Hypothalamus (tissue), 51 donors: Measurements from ENCODE around the gene PPP1CC.
A peak's percentile ranks its signal among the peaks of the same experiment; 100 is the strongest.
"Not testable (repeated sequence)": the region's sequence is repeated elsewhere in the genome, so short reads cannot be mapped to it uniquely, and the experiment has no call there.

Source experiments
- DNase-seq, 51 donors: peaks; one replicate each; lab custom pipeline; 2025; lab: John Stamatoyannopoulos, UW

The PPP1CC gene

DNA sequence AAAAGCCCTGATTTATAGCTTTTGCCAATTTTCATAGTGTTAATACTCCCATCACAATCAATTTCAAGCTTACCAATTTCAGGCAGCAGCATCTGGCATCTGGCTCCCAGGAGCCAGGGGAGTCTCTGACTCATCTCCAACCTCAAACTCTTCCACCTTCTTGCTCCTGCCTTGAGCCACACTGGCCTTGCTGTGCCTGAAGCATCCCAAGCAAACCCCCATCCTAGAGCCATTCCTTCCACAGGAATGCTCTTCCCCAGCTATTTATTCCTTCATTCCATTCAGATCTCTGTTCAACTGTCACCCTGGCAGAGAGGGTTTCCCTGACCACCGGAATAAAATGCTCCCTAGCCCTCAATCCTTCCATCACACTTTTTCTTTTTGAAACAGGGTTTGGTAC lies 13.9 kb upstream of the PPP1CC start:
- DNase-seq, result no peak

DNA sequence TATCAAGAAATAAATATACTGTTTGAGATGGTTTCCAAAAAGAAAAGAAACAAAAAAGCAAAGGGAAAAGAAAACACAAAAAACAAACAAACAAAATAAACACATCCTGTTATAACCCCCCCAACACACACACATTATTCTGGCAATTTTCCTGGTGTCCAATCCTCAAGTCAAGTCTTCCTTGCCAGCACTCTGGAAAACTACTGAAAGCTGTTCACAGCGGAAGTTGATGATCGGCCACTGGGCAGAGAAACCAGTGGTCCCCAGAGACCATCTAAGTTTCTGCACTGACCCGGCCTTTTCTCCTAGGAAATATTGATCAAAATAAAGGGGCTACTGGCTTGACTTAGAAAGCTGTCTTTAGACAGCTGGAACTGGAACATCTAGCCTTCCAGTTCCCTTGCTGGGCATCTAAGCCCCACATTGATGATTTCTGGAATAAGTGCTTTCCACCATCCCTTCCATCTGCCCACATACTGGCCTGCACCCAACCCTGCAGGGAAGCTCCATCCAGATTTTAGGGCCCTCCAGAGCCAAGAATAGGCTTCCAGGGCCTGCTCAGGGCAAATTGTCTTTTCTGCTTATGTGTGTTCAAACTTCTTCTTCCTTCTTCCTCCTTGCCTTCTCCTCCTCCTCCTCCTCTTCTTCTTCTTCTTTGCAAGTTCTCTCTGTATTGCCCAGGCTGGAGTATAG lies 11.6 kb upstream of the PPP1CC start:
- no peak for DNase-seq

DNA sequence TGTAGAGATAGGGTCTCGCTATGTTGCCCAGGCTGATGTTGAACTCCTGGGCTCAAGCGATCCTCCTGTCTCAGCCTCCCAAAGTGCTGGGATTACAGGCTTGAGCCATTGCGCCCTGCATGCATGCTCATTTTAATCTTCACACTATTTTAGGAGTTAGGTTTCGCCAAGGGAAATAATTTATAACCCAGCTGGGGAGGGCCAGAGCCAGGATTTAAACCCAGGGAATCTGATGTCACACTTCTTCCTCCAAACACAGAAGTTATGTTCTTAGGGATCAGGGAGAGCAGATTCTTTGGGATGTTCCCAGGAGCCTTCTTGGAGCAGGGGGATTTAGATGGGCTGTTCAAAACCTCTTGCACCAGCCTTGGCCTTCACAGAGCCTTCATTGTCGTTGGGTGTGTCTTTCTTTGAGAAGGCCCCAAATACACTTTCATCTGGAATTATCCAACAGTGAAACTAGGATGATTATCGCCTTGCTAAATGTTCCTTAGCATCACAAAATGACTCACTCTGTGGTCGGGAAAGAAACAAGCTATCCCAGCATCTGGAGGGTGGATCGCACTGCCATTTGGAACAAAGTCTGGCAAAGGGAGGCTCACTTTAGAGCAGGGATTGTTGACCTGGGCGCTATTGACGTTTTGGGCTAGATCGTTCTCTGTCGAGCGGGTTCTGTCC lies 8.2 kb upstream of the PPP1CC start:
- no peak for DNase-seq

DNA sequence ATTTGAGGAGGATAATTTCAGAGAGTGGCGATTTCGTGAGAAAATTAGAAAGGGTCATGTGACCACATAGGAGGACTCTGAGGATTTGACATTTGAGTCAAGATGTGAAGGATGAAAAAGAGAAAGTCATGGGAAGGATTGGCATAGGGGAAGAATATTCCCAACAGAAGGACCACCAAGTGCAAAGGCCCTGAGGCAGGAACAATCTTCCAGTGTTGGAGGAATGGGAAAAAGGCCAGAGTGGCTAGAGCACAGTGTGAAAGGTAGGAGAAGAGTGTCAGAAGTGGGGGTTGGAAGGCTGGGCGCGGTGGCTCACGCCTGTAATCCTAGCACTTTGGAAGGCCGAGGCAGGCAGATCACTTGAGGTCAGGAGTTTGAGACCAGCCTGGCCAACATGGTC lies 3.9 kb upstream of the PPP1CC start:
- no peak for DNase-seq

DNA sequence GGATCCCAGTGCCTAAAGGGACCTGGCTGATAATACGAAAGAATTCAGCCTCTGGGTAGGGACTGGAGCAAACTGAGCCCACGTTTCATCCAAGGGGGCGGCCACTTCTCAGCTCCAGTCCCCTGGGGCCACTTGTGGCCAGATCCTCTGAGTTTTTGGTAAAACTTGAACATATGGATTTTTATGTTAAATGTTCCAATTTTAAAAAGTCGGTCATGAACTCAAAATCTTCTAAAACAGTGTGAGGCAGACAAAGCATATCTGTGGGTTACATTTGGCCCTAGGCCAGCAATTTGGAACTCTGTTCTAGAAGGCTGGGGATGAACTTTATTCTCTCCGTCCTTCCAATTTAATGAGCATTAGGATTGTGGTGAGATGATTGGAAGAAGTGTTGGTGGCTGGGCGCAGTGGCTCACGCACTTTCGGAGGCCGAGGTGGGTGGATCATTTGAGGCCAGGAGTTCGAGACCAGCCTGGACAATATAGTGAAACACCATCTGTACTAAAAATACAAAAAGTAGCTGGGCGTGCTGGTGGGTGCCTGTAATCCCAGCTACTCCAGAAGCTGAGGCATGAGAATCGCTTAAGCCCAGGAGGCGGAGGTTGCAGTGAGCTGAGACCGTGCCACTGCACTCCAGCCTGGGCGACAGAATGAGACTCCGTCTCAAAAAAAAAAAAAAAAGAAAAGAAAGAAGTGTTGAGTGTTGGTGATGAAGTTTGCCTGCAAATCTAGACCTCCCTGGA lies 3.0 kb upstream of the PPP1CC start:
- no peak for DNase-seq

DNA sequence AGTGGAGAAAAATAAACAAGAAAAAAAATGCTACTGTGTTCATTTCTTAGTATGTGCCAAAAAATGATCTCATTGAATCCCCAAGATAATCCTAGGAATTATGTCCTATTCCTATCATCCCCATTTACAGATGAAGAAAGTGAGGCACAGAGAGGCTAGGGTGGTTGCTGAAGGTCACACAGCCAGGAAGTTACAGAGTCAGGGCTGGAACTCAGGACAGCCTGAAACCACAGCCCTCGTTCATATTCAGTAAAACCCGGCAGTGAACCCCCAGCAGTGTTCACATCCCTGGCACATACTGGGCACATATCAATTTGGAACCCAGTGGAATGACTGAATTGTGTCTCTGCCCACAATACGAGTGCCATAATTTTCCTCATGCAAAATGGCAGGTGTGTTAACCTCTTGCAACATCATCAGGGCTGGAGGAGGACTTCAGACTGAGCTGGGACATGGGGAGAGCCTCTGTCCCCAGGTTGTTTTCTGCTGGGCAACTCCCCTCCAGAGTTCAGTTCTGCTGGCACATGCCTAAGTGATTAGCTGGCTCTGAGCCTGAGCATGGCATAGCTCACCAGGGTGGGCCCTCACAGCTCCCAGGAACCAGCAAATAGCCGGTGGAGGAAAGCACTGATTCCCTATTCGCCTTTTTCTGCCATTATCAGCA lies 2.0 kb upstream of the PPP1CC start:
- DNase-seq, result peak in 1 of 51 donors; percentile 27

DNA sequence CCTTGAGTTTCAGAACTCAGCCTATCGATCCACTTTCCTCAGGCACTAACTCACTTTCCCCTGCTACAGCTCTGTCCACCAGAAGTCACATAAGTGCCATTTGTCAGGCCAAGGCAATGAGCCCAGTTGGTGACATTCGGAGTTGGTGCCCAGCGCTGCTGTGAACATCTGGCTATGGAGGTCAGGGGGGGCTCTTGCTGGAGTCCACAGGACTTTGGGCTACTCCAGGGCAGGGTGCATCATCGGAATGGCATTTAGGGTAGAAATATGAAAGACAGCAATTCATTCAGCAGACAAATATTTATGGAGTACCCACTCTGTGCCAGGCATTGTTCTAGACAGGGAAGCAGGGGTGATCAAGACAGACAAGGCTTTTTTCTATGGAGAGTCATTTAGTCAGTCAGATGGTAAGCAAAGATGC lies 1.5 kb upstream of the PPP1CC start:
- DNase-seq, result peak in 42 of 51 donors; percentile 9 to 86 (median 48)

DNA sequence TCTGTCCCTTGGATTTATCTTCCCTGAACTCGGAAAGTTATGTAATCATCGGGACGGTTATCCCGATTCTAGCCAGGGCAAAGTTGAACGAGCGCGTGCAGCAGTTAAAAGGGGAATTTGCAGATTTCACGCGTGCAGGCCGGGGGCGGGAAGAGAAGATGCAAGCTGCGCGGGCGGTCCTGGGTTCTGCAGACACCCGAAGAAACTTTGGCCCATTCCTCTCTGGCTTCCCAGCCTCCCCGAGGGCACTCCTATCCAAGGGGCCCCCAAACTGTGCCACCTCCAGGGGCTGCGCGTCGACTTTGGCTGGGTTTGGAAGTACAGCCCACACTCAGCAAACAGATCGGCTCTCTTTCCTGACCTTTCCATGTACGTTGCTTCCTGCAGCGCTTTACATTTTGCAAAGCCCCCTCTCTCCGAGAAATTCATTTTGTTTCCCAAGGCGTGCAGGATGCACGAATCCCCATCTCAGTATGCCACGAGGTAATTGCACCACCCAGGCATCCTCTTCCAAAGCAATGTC lies 941 bp upstream of the PPP1CC start:
- DNase-seq, result peak in 27 of 51 donors; percentile 7 to 59 (median 28)

DNA sequence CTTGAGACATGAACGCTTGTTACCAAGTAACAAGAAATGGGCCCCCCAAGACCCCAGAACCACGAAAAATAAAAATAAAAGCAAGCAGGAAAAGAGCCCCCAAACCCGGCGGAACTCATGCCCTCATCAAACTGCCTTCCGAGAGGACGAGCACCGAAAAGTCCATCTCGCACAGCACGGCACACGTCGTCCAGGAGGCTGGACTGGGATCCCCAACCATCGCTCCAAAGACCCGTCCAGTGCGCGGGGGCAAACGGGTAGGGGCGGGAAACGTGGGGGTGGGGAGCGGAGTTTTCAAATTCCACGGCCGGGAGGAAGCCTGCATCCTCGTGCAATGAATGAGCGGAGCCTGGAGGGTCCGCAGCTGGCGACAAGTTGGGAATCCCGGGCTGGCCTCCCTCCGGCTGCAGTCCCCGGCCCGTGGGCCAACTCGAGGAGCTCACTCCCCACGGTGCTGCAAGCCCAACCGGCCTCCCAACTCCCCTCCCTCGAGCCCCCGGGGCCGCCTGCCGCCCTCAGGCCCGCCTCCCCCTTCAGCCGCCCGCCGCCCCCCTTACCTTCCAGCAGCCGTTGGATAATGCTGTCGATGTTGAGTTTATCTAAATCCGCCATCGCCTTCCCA lies 484 bp downstream of the PPP1CC start:
- peak in 24 of 51 donors; percentile 23 to 72 (median 50) for DNase-seq

DNA sequence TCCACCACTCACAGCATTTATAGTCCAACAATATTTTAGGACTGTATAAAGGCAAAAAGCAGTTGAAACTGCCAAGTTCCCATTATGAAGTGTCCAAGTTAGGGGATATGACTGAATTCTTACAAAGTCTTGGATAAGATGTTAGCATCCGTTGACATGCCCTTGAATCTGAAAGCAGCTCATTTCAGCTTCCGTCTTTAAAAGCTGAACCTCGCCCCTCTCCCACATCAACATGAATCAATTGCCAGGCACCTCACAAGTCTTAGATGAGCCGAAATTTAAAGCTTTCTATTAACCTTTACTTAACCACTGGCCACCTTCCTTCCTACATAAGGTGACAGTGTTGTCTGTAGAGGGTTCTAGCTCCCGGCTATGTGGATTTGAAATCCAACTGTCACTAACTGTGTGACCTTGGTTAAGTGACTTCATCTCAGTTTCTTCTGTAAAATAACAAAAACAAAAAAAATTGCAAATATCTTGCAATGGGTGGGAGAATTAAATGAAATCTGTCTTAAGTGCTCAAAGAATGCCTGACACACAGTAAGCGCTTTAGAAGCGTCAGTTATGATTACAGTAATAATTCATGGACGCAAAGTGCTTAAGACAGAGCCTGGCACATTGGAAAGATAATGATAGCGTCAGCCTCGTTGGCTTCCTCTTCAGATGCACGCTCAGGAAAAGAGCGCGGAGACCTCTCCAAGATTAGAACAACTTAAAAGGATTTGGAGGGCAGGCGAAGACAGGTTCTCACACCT lies 1.2 kb downstream of the PPP1CC start:
- peak in 2 of 51 donors; percentile 46 to 55 for DNase-seq

DNA sequence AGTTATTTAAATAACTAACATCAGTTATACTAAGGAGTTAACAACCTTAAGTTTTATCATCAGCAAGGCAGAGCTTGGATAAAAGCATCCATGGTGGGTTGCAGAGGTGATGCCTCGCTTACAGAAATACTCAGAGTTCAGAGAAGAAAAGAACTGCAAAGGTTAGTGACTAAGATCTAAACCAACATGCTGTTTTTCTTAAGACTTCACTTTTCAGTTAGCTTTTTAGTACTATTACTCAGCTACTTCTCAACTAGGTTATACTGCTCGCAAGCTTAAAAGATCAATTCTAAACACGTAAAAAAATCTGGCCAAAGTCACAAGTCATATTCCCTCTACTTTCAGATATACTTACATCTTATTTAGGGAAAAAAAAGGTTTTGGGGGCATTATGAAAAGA lies 2.8 kb downstream of the PPP1CC start:
- no peak for DNase-seq

DNA sequence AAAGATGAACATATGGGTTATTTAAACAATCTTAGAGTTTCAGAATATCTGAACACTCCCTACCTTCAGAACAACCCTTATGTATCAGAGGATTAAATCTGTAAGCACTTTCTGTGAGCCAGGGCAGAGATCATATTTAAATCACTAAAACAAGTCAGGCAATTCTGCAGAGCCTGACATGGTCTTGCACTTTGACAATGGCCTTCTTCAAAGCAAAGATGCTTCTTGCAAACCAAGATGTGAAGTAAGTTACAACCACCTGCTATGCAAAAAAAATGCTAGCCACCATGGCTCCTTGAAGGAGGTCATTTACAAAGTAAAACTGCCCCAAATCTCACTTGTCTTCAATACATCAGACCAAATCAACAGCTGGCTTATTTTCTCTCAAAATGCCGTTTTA lies 3.2 kb downstream of the PPP1CC start:
- DNase-seq, result no peak

DNA sequence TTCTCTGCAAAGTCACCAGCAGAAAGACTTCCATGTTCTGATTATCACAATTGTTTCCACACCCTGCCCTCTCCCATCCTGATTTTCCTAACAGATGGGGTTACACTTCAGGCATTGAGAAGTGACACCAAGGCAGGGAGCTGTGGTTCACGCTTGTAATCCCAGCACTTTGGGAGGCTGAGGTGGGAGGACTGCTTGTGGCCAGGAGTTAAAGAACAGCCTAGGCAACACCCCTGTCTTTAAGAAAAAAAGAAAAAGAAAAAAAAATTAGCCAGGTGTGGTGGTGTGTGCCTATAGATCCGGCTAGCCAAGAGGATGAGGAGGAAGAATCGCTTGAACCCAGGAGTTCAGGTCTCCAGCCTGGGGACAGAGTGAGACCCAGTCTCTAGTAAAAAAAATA lies 5.2 kb downstream of the PPP1CC start:
- DNase-seq, result no peak

DNA sequence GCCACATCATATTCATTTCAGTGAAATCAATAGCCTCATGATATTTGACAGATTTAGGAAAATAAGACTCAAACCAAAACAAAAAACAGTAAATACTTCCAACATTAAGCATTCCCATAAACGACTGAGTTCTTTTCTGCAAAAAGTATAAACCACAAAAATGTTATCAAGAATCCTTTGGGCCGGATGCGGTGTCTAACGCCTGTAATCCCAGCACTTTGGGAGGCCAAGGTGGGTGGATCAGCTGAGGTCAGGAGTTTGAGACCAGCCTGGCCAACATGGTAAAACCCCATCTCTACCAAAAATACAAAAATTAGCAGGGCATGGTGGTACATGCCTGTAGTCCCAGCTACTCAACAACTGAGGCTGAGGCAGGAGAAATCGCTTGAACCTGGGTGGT lies 5.7 kb downstream of the PPP1CC start:
- DNase-seq, result not testable (repeated sequence)

DNA sequence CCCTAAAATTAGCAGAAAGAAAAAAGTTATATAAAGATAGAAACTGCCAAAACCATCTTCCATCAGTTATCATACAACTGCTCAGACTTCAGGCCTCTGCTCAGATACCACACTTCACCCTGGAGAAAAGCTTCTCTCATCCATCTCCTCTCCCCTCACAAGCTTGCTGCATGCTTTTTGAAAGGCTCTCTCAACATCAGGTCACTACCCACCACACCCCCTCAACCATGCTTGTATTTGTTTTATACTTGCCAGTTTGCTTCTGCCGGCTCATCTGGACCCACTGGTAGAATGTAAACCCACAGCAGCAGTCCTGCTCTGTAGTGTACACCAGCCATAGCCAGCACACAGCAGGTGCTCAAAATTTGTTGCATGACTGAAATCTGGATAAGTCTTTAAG lies 8.8 kb downstream of the PPP1CC start:
- no peak for DNase-seq

DNA sequence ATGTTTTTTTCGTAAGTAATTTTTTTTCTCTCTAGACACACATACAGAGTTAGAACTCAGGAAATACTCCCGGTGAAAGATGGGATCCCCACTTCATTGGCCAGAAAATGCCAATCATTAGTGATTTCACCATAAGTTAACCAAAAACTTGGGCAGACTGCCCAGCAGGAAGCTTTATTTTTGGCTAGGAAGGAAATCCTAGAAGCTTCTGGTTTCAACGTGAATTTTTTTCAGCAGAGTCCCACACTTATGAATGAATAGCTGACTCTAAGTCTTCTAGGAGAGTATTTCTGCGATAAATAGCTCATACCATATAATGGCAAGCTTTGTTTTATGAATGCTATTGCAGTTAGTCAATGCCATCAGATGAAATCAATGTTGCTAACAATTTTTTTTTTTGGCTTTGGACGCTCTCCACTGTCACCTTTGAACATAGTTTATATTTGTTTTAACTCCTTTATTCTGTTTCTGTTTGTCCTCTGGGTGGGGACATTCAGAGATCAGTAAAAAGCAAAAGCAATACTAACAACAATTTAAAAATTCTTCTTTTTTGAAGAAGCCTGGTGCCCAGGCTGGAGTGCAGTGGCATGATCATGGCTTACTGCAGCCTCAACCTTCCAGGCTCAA lies 9.5 kb downstream of the PPP1CC start:
- peak in 1 of 51 donors; percentile 3 for DNase-seq

DNA sequence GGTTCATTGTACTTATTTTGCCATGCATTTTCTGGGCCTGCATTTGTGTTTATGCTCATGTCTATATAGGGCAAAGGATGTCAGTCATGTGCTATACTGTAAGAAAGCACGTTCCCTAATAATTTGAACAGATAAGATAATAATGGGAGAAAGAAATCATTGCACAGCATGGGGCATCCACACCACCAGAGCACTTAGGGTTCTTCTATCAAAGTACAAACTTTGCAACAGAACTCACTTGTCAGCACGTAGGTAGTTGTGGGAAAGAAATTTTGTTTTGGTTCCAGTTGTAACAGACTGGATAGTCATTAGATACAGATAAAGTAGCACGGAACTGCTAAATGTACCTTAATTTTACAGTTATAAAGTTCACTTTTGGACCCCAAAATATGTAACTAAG lies 10.1 kb downstream of the PPP1CC start:
- DNase-seq, result no peak

DNA sequence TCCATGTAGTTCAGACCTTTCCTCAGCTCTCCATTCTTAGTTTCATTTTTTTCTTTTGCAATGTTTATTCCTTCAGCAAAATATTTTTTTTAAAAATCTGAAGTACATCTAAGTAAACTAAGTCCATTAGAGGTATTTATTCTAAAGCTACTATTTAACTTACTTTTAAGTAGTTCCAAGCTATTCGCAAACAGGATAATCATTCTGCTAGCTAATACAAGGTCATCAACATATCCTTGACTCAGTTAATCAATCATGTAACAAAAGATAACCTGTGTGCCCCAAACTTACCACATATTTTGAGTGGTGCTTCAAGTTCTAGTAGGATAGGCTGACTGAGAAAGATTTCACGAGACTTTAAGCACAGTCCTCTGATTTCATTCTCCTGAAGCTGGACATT lies 11.2 kb downstream of the PPP1CC start:
- no peak for DNase-seq

DNA sequence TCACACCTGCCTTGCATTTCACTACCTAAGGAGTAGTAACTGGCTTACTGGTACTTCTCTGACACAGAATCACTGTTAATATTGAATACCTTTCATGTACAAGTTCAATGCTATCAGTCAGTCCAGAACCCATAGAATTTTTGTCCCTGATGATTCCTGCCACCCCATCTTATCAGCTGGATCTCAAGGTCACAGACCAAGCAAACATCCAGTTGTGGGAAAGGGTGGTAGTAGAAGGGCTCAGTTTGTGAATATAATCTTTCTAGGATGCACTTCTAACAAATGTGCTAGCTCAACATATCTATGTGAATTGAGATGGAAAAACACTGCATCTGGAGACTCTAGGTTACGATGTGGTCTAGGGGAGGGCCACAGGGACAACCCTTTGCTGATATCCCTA lies 14.1 kb downstream of the PPP1CC start:
- DNase-seq, result no peak
